Smooth muscle cell of trachea (primary cell): ENCODE data around the gene IFIT1B. TPM values are rescaled to one million over a fixed set of nuclear protein-coding genes. Genes with fewer than 3 reads are reported as not detected.

ENCODE experiments used
- total RNA-seq: library from RNA; depleted of rRNA; stranded (reverse); fragments of >200 nt; gene quantifications from 2 replicates; pipeline ENCODE4 v1.2.1, GENCODE V29; 2014

The IFIT1B gene, protein sequence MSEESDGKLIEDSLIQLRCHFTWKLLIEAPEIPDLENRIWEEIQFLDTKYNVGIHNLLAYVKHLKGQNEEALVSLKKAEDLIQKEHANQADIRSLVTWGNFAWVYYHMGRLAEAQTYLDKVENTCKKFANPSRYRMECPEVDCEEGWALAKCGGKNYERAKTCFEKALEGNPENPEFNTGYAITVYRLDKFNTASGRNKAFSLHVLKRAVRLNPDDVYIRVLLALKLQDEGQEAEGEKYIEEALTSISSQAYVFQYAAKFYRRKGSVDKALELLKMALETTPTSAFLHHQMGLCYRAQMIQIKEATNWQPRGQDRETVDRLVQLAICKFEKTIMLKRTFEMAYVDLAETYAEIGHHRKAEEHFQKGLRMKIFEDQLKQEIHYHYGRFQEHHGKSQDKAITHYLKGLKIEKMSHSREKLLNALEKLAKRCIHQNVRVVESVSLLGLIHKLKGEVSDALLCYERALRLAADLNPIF
- not detected in 2 replicates for total RNA-seq

DNA sequence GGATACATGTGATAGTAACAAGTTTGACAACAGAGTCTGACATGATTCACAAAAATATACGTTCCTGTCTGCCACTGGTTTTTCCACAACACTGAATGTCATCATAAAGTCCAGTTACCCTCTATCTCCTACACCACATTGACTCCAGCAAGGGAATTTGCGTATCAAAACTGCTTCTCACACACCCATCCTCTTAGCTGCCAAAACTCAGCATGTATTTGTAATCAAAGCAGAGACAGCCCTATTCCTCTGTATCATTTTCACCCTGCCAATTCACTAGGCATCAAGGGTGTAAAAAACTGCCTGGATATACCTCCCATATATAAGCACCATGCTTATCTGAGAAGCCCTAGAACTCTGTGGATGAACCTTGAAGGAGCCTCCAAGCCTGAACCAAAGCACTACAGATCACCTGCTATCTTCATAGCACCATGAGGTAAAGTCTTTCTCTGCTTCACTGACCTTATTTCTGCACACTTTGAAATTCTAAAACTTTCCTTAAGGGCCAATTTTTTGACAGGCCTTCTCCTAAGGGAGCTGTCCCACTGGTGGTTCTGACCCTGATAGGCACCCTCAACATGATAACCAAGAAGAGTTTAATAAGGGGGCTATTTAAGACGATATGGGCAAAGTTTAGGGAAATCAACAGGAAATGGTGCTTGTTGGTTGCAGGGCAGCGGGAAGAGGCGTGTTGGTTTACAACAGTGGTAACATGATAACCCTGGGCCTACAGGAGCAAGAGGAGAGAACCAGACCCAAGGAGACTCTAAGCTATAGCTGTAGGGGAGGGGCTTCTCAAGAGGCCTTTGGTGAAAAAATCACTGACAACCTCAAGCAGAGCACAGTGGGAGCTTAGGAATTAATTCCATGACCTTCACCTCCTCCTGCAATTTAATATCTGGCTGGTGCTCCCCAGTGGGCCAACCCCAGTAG, at the start of gene IFIT1B:
IFIT1B (plus strand) TSS at position 352 of the 933 bp plus-strand sequence; CDS start at position 432, 80 bp downstream.

DNA sequence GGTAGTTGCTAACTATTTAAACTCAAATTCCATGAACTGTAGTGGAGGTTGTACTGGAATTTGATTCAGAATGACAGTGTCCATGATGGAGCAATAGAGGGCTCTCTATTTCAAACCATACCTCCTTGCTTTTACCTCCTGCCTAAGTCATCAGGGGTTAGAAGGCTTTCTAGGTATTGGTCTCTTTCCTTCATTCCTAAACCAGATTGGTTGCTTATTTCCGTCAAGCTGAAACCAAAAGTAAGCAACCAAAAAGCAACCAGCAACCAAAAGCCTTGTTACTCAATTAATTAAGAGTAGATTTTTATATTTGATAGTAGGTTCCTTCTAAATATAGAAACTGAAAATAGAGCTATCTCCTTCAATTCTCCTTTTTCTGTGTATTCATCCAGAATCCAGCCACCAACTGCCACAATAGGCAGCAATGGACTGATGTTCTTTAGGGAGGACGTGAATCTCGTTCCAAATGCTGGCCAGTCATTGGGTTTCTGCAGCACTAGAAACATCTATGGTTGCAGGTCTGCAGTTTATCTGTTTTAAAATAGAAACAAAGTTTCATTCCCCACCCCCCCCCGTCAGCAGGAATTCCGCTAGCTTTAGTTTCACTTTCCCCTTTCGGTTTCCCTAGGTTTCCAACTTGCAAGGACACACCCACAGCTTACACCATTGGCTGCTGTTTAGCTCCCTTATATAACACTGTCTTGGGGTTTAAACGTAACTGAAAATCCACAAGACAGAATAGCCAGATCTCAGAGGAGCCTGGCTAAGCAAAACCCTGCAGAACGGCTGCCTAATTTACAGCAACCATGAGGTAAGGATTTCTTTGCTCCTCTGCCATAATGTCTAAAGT, 14.3 kb downstream of the IFIT1B start, which contains the start of gene IFIT1:
IFIT1 (plus strand) TSS at position 717 of the 850 bp plus-strand sequence; CDS start at position 807, 90 bp downstream.

GRCh38 chr10:89414146-89414878, 36.5 kb downstream of the IFIT1B start, which contains the start of gene IFIT5:
Gene IFIT5 (plus strand): TSS chr10:89414568. CDS start chr10:89414799, 231 bp downstream.

Other genes starting within 250 kb of the IFIT1B start
- gene CH25H, start 170.7 kb upstream of the IFIT1B start, total RNA-seq, result 1.2 and 2.0 TPM in 2 replicates
- 63.7 and 84.8 TPM in 2 replicates for gene LIPA, start 126.3 kb upstream of the IFIT1B start, total RNA-seq
- 8.7 and 15.7 TPM in 2 replicates for gene IFIT2, start 76.0 kb upstream of the IFIT1B start, total RNA-seq
- gene IFIT3, start 50.1 kb upstream of the IFIT1B start, total RNA-seq, result 30.6 and 34.6 TPM in 2 replicates
- gene IFIT1, start 14.6 kb downstream of the IFIT1B start, total RNA-seq, result 34.9 and 42.3 TPM in 2 replicates
- 27.0 and 27.5 TPM in 2 replicates for gene IFIT5, start 36.5 kb downstream of the IFIT1B start, total RNA-seq
- under 0.01 and 0.17 TPM in 2 replicates for gene SLC16A12, start 157.5 kb downstream of the IFIT1B start, total RNA-seq